ENCODE data around the gene MSI2.

DNA sequence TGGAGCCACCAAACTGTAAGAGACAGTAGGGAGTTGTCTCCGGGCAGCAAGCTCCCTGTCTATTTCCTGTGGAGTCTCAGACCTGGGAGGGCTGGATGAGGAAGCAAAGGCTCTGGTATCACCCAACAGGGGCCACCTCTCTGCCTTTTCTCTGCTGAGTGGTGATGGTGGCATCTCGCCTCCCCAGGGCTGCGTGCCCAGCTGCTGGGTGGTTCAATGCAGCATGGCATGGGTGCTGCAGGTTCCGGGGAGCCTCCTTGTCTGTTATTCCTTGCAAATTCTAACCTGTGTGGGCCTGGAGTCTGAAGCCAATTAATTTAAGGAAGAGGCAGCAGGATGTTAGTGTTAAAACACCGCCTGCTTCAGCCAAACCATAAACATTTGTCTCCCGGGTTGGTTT, 410.6 kb downstream of the MSI2 start:
- TF ChIP-seq, protein P1, sequence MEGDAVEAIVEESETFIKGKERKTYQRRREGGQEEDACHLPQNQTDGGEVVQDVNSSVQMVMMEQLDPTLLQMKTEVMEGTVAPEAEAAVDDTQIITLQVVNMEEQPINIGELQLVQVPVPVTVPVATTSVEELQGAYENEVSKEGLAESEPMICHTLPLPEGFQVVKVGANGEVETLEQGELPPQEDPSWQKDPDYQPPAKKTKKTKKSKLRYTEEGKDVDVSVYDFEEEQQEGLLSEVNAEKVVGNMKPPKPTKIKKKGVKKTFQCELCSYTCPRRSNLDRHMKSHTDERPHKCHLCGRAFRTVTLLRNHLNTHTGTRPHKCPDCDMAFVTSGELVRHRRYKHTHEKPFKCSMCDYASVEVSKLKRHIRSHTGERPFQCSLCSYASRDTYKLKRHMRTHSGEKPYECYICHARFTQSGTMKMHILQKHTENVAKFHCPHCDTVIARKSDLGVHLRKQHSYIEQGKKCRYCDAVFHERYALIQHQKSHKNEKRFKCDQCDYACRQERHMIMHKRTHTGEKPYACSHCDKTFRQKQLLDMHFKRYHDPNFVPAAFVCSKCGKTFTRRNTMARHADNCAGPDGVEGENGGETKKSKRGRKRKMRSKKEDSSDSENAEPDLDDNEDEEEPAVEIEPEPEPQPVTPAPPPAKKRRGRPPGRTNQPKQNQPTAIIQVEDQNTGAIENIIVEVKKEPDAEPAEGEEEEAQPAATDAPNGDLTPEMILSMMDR (conservative IDR thresholded peaks at IDR 0.05; ENCODE audit: low read length), result no peak
- no peak for TF ChIP-seq EZH2phosphoT487 (IDR thresholded peaks at IDR 0.05; ENCODE audit: borderline replicate concordance)
